ENCODE measurements around the gene CASP8AP2. TPM values are rescaled to one million over a fixed set of nuclear protein-coding genes. Genes with fewer than 3 reads are reported as not detected.

The CASP8AP2 gene
- total and polyA plus RNA-seq, 2 experiments from 2014 or later: 31.3 to 75.5 TPM

DNA sequence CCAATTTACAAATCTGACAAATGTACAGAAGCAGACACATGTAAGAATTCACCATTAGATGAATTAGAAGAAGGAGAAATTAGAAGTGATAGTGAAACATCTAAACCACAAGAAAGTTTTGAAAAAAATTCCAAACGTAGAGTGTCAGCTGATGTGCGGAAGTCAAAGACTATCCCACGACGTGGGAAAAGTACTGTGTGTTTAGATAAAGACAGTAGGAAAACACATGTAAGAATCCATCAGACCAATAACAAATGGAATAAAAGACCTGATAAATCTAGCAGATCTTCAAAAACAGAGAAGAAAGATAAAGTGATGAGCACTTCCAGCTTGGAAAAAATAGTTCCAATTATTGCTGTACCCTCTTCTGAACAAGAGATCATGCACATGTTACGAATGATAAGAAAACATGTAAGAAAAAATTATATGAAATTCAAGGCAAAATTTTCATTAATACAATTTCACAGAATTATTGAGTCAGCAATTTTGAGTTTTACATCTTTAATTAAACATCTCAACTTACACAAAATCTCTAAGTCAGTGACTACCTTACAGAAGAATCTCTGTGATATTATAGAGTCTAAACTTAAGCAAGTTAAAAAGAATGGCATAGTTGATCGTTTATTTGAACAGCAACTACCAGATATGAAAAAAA lies 36.5 kb downstream of the CASP8AP2 start (continued):
- no peak for TF ChIP-seq CTCF (conservative IDR thresholded peaks at IDR 0.05; ENCODE audit: low read depth in 2 of 2)
- no peak for TF ChIP-seq NANOG (IDR thresholded peaks at IDR 0.05; ENCODE audit: borderline replicate concordance)
- no peak for TF ChIP-seq JUNB (IDR thresholded peaks at IDR 0.05; ENCODE audit: unreplicated experiment)
- no peak for TF ChIP-seq EZH2phosphoT487 (IDR thresholded peaks at IDR 0.05; ENCODE audit: unreplicated experiment)
- no peak for TF ChIP-seq POLR2AphosphoS5 (IDR thresholded peaks at IDR 0.05; ENCODE audit: low read depth)
- no peak for TF ChIP-seq EZH2 (IDR thresholded peaks at IDR 0.05; ENCODE audit: low read depth, unreplicated experiment)

DNA sequence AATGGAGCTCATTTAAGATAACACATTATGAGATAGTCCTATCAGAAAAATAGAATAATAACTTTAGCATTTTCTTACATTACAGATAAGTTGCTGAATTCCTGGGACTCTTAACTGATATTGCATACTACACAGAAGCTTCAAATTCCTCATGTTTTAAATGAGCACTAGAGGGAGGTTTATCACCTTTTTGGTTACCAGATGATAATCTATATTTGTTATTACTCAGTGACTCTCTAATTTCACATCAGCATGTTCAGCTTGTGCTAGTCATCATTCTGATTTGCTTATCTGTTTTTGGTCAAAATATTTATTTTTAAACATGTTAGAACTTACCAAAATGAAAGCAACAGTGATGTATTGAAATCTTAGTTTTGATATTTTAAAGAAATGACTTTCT lies 44.0 kb downstream of the CASP8AP2 start:
- peaks cover 31% of the 10 kb centered on the region; the same call in 2 of the 3 replicates for H3K36me3 Mint-ChIP-seq (ENCODE audit: low read depth)
- peaks cover 3% of the 10 kb centered on the region; the same call in 1 of the 2 replicates for H4K20me1 ChIP-seq (replicated peaks; ENCODE audit: insufficient read depth)
- no peak overlapping the region for H3K4me3 ChIP-seq
- H3K36me3 ChIP-seq (ENCODE audit: insufficient read depth): peaks cover 25% of the 10 kb centered on the region; the same call in 1 of the 2 replicates
- H3K4me2 ChIP-seq: no peak overlapping the region
- no peak overlapping the region for H3K4me3 Mint-ChIP-seq
- H3K79me2 ChIP-seq (replicated peaks; ENCODE audit: insufficient read depth): no peaks in the 10 kb centered on the region
- H3K27me3 ChIP-seq (ENCODE audit: insufficient read depth): no peaks in the 10 kb centered on the region
- H2AFZ ChIP-seq: no peak overlapping the region
- no peak for ATAC-seq
- H3K4me1 ChIP-seq (ENCODE audit: insufficient read depth): no peaks in the 10 kb centered on the region
- no peaks in the 10 kb centered on the region for H3F3A ChIP-seq (replicated peaks; ENCODE audit: low read depth)
- H3K27me3 Mint-ChIP-seq (ENCODE audit: insufficient read depth, low read depth, poor library complexity): no peaks in the 10 kb centered on the region
- H3K27ac ChIP-seq (ENCODE audit: low read depth): no peak overlapping the region; the same call in 1 of the 2 replicates
- DNase-seq (ENCODE audit: low spot score): no peak
- H3K4me1 Mint-ChIP-seq: no peaks in the 10 kb centered on the region
- no peaks in the 10 kb centered on the region for H3K9me3 Mint-ChIP-seq
- H3K27ac Mint-ChIP-seq: no peak overlapping the region
- H3K9me2 ChIP-seq (ENCODE audit: insufficient read depth): no peaks in the 10 kb centered on the region
- no peak for TF ChIP-seq STAT1 (IDR thresholded peaks at IDR 0.05; ENCODE audit: unreplicated experiment)
- no peak for TF ChIP-seq EZH2phosphoT487 (IDR thresholded peaks at IDR 0.05; ENCODE audit: unreplicated experiment)
- no peak for TF ChIP-seq EZH2 (IDR thresholded peaks at IDR 0.05; ENCODE audit: low read depth, unreplicated experiment)
- TF ChIP-seq ZNF114 (CRISPR knock-in tag; IDR thresholded peaks at IDR 0.05): no peak
- TF ChIP-seq, protein P1, sequence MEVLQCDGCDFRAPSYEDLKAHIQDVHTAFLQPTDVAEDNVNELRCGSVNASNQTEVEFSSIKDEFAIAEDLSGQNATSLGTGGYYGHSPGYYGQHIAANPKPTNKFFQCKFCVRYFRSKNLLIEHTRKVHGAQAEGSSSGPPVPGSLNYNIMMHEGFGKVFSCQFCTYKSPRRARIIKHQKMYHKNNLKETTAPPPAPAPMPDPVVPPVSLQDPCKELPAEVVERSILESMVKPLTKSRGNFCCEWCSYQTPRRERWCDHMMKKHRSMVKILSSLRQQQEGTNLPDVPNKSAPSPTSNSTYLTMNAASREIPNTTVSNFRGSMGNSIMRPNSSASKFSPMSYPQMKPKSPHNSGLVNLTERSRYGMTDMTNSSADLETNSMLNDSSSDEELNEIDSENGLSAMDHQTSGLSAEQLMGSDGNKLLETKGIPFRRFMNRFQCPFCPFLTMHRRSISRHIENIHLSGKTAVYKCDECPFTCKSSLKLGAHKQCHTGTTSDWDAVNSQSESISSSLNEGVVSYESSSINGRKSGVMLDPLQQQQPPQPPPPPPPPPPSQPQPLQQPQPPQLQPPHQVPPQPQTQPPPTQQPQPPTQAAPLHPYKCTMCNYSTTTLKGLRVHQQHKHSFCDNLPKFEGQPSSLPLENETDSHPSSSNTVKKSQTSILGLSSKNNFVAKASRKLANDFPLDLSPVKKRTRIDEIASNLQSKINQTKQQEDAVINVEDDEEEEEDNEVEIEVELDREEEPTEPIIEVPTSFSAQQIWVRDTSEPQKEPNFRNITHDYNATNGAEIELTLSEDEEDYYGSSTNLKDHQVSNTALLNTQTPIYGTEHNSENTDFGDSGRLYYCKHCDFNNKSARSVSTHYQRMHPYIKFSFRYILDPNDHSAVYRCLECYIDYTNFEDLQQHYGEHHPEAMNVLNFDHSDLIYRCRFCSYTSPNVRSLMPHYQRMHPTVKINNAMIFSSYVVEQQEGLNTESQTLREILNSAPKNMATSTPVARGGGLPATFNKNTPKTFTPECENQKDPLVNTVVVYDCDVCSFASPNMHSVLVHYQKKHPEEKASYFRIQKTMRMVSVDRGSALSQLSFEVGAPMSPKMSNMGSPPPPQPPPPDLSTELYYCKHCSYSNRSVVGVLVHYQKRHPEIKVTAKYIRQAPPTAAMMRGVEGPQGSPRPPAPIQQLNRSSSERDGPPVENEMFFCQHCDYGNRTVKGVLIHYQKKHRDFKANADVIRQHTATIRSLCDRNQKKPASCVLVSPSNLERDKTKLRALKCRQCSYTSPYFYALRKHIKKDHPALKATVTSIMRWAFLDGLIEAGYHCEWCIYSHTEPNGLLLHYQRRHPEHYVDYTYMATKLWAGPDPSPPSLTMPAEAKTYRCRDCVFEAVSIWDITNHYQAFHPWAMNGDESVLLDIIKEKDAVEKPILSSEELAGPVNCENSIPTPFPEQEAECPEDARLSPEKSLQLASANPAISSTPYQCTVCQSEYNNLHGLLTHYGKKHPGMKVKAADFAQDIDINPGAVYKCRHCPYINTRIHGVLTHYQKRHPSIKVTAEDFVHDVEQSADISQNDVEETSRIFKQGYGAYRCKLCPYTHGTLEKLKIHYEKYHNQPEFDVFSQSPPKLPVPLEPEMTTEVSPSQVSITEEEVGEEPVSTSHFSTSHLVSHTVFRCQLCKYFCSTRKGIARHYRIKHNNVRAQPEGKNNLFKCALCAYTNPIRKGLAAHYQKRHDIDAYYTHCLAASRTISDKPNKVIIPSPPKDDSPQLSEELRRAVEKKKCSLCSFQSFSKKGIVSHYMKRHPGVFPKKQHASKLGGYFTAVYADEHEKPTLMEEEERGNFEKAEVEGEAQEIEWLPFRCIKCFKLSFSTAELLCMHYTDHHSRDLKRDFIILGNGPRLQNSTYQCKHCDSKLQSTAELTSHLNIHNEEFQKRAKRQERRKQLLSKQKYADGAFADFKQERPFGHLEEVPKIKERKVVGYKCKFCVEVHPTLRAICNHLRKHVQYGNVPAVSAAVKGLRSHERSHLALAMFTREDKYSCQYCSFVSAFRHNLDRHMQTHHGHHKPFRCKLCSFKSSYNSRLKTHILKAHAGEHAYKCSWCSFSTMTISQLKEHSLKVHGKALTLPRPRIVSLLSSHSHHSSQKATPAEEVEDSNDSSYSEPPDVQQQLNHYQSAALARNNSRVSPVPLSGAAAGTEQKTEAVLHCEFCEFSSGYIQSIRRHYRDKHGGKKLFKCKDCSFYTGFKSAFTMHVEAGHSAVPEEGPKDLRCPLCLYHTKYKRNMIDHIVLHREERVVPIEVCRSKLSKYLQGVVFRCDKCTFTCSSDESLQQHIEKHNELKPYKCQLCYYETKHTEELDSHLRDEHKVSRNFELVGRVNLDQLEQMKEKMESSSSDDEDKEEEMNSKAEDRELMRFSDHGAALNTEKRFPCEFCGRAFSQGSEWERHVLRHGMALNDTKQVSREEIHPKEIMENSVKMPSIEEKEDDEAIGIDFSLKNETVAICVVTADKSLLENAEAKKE (CRISPR knock-in tag; IDR thresholded peaks at IDR 0.05): no peak
- no peak for TF ChIP-seq JUNB (IDR thresholded peaks at IDR 0.05; ENCODE audit: unreplicated experiment)
- TF ChIP-seq CTCF (conservative IDR thresholded peaks at IDR 0.05; ENCODE audit: low read depth in 2 of 2): no peak
- TF ChIP-seq POLR2AphosphoS5 (IDR thresholded peaks at IDR 0.05; ENCODE audit: low read depth): no peak
- no peak for TF ChIP-seq ZNF331 (CRISPR knock-in tag; IDR thresholded peaks at IDR 0.05; ENCODE audit: low read depth)
- TF ChIP-seq CREB1 (CRISPR knock-in tag; IDR thresholded peaks at IDR 0.05; ENCODE audit: low read depth): no peak
- TF ChIP-seq NANOG (IDR thresholded peaks at IDR 0.05; ENCODE audit: borderline replicate concordance): no peak
